Stimulated activated CD8-positive, alpha-beta memory T cell treated with anti-CD3 and anti-CD28 coated beads, Interleukin-15, amount 100 ng/mL, for 48 hours (primary cell): ENCODE measurements around the gene TNFRSF19.

Source experiments
- DNase-seq, 2 donors: peaks; one replicate each; pipeline ENCODE4 v3.0.0-alpha.2; 2020; ENCODE audit warnings: low read depth in 2 of 2

The TNFRSF19 gene

GRCh38 chr13:23605831-23606230 is 35.6 kb downstream of the TNFRSF19 start:
- no peak for DNase-seq

- DNase-seq, result no peak
These were observed 37.9 kb downstream of the TNFRSF19 start for GRCh38 chr13:23608138-23608537.

GRCh38 chr13:23608701-23609413 is 38.6 kb downstream of the TNFRSF19 start:
- DNase-seq, result no peak

GRCh38 chr13:23609414-23609760 is 39.2 kb downstream of the TNFRSF19 start:
- no peak for DNase-seq

GRCh38 chr13:23609874-23610576 is 39.8 kb downstream of the TNFRSF19 start:
- DNase-seq, result no peak

GRCh38 chr13:23610966-23611491 is 40.8 kb downstream of the TNFRSF19 start:
- DNase-seq, result no peak

- DNase-seq, result no peak
These were observed 42.0 kb downstream of the TNFRSF19 start for GRCh38 chr13:23612182-23612581.

- no peak for DNase-seq
These were observed 42.5 kb downstream of the TNFRSF19 start for GRCh38 chr13:23612731-23613130.

- DNase-seq, result no peak
These were observed 43.4 kb downstream of the TNFRSF19 start for GRCh38 chr13:23613596-23613995.

GRCh38 chr13:23615395-23616081 is 45.3 kb downstream of the TNFRSF19 start:
- DNase-seq, result no peak

GRCh38 chr13:23616228-23616627 is 46.0 kb downstream of the TNFRSF19 start:
- DNase-seq, result no peak

GRCh38 chr13:23617551-23618024 is 47.4 kb downstream of the TNFRSF19 start:
- DNase-seq, result no peak

GRCh38 chr13:23618341-23618740 is 48.1 kb downstream of the TNFRSF19 start:
- DNase-seq, result no peak

- no peak for DNase-seq
These were observed 49.0 kb downstream of the TNFRSF19 start for GRCh38 chr13:23619068-23619855.

- DNase-seq, result no peak
These were observed 50.0 kb downstream of the TNFRSF19 start for GRCh38 chr13:23620211-23620610.

- DNase-seq, result no peak
These were observed 50.6 kb downstream of the TNFRSF19 start for GRCh38 chr13:23620613-23621315.

GRCh38 chr13:23621316-23621645 is 51.1 kb downstream of the TNFRSF19 start:
- peak in 1 of 2 donors; percentile 2 for DNase-seq

GRCh38 chr13:23622985-23623384 is 52.8 kb downstream of the TNFRSF19 start:
- no peak for DNase-seq

- DNase-seq, result no peak
These were observed 53.2 kb downstream of the TNFRSF19 start for GRCh38 chr13:23623394-23623793.

GRCh38 chr13:23626700-23627099 is 56.5 kb downstream of the TNFRSF19 start:
- no peak for DNase-seq

- DNase-seq, result no peak
These were observed 57.2 kb downstream of the TNFRSF19 start for GRCh38 chr13:23627410-23627809.
